A549 (cell line): ENCODE measurements around the gene GLS. TPM values are rescaled to one million over a fixed set of nuclear protein-coding genes. Genes with fewer than 3 reads are reported as not detected.

Experiments used
- ATAC-seq, 2 experiments: fragments of 200-7000 bp in 1 of 2; fragments of >200 bp in 1 of 2; cut with Nextera tagmentation in 1 of 2; cut with Tn5 transposase in 1 of 2; 3 replicates each; pipeline versions ENCODE4 v1.8.0 to v1.9.1; 2018 to 2020; ENCODE audit warnings: mild to moderate bottlenecking in 1 of 2, moderate library complexity in 1 of 2
- CTCF ChIA-PET: fragments of 300-600 bp; sonication (Branson Sonifier 250); formaldehyde crosslinking; extraction: SDS; loops from one replicate; lab custom pipeline; 2021; ENCODE audit warnings: antibody characterized with exemption, inconsistent platforms; lab: Yijun Ruan, JAX
- POLR2A ChIA-PET: fragments of 350-600 bp; formaldehyde crosslinking; extraction: SDS; loops from one replicate; lab custom pipeline; 2021; ENCODE audit warnings: antibody characterized with exemption, inconsistent platforms; lab: Yijun Ruan, JAX
- DNase-seq, 2 experiments: peaks; one replicate each; pipeline versions ENCODE4 v3.0.0 to v3.0.0-alpha.2; 2011 to 2016; ENCODE audit warnings: low read depth in 1 of 2, low spot score in 1 of 2
- FAIRE-seq: peaks from 2 replicates; lab custom pipeline; 2011; peaks lifted over from hg19 to GRCh38; lab: Jason Lieb, UNC
- H3K27ac ChIP-seq, 2 experiments: fragments of >200 bp; sonication (Bioruptor Twin); formaldehyde crosslinking; 3 replicates each; pipeline ENCODE4 v1.5.1; 2016 to 2017
- H3K4me1 ChIP-seq: fragments of >200 bp; sonication (Bioruptor Twin); formaldehyde crosslinking; 3 replicates; pipeline ENCODE4 v1.6.1; 2016
- H3K4me2 ChIP-seq: fragments of >200 bp; sonication (Bioruptor Twin); formaldehyde crosslinking; 3 replicates; pipeline ENCODE4 v1.6.1; 2016
- H3K4me3 ChIP-seq: fragments of >200 bp; sonication (Bioruptor Twin); formaldehyde crosslinking; 3 replicates; pipeline ENCODE4 v1.5.1; 2016
- H3K9me3 ChIP-seq: fragments of >200 bp; sonication (Bioruptor Twin); formaldehyde crosslinking; 3 replicates; pipeline ENCODE4 v1.6.1; 2016
- BCL3 ChIP-seq: fragments of >200 bp; sonication (Bioruptor Twin); formaldehyde crosslinking; IDR thresholded peaks from 3 replicates; pipeline ENCODE4 v1.6.1; 2016
- CHD4 ChIP-seq: fragments of 200-600 bp; sonication (generic); IDR thresholded peaks from 2 replicates; pipeline ENCODE4 v1.6.1; 2016; ENCODE audit warnings: antibody characterized with exemption, mild to moderate bottlenecking, borderline replicate concordance
- EHF ChIP-seq: fragments of 250-450 bp; sonication (Bioruptor Pico); IDR thresholded peaks from 2 replicates; pipeline ENCODE4 v1.5.0; 2020; ENCODE audit warnings: mild to moderate bottlenecking
- GATA3 ChIP-seq: IDR thresholded peaks from 2 replicates; pipeline ENCODE4 v1.6.1; 2012; ENCODE audit warnings: borderline replicate concordance
- HDAC2 ChIP-seq: fragments of 200-600 bp; sonication (generic); IDR thresholded peaks from 2 replicates; pipeline ENCODE4 v1.6.1; 2016
- HES2 ChIP-seq: fragments of >200 bp; sonication (Bioruptor Twin); formaldehyde crosslinking; IDR thresholded peaks from 2 replicates; pipeline ENCODE4 v1.6.1; 2016
- KDM5A ChIP-seq: fragments of 200-600 bp; sonication (generic); IDR thresholded peaks from 2 replicates; pipeline ENCODE4 v1.6.1; 2016; ENCODE audit warnings: antibody characterized with exemption, mild to moderate bottlenecking
- MAX ChIP-seq: IDR thresholded peaks from 2 replicates; pipeline ENCODE4 v1.6.1; 2012
- MAZ ChIP-seq: fragments of 150-350 bp; IDR thresholded peaks from 2 replicates; pipeline ENCODE4 v1.6.1; 2014; ENCODE audit warnings: antibody characterized with exemption, low read depth, low read length, borderline replicate concordance
- NFE2L2 ChIP-seq: fragments of 150-350 bp; conservative IDR thresholded peaks from 2 replicates; pipeline ENCODE4 v1.6.1; 2014; ENCODE audit warnings: low read length
- NPAS2 ChIP-seq: fragments of 250-450 bp; sonication (Bioruptor Pico); IDR thresholded peaks from 2 replicates; pipeline ENCODE4 v1.8.0; 2022; ENCODE audit warnings: mild to moderate bottlenecking, moderate library complexity, borderline replicate concordance
- NR3C1 ChIP-seq: fragments of >200 bp; sonication (Bioruptor Twin); formaldehyde crosslinking; IDR thresholded peaks from 3 replicates; pipeline ENCODE4 v1.6.1; 2017
- RFX5 ChIP-seq: fragments of 450-650 bp; IDR thresholded peaks from 2 replicates; pipeline ENCODE4 v1.7.1; 2014; ENCODE audit warnings: antibody characterized with exemption, mild to moderate bottlenecking, moderate library complexity
- RNF2 ChIP-seq: fragments of 200-600 bp; sonication (generic); IDR thresholded peaks from 2 replicates; pipeline ENCODE4 v1.6.1; 2016; ENCODE audit warnings: low read depth, mild to moderate bottlenecking, antibody characterized with exemption, moderate library complexity, borderline replicate concordance
- SMC3 ChIP-seq: fragments of >200 bp; sonication (Bioruptor Twin); formaldehyde crosslinking; IDR thresholded peaks from 3 replicates; pipeline ENCODE4 v1.6.1; 2018; ENCODE audit warnings: inconsistent platforms
- SREBF2 ChIP-seq: fragments of 450-650 bp; IDR thresholded peaks from 2 replicates; pipeline ENCODE4 v1.6.1; 2014; ENCODE audit warnings: mild to moderate bottlenecking, moderate library complexity
- TFCP2L1 ChIP-seq: fragments of 250-450 bp; sonication (Bioruptor Pico); IDR thresholded peaks from 2 replicates; pipeline ENCODE4 v1.5.0; 2021; ENCODE audit warnings: mild to moderate bottlenecking
- TP53 ChIP-seq: fragments of 250-450 bp; sonication (Bioruptor Pico); IDR thresholded peaks from 2 replicates; pipeline ENCODE4 v1.5.0; 2021; ENCODE audit warnings: mild to moderate bottlenecking, moderate library complexity
- ZFP36 ChIP-seq: fragments of 450-650 bp; IDR thresholded peaks from 2 replicates; pipeline ENCODE4 v1.6.1; 2014; ENCODE audit warnings: borderline replicate concordance; ENCODE audit not compliant: partially characterized antibody
- ZNF302 ChIP-seq: fragments of 250-450 bp; sonication (Bioruptor Pico); IDR thresholded peaks from 2 replicates; pipeline ENCODE4 v1.9.0; 2021; ENCODE audit warnings: inconsistent platforms, mild to moderate bottlenecking, moderate library complexity
- WGBS: methylation state at CpG from one replicate; pipeline ENCODE4 v1.1.6; 2017; ENCODE audit errors: missing lambda C conversion rate; 5-methylcytosine and 5-hydroxymethylcytosine counted together
- polyA plus RNA-seq, 4 experiments: library from polyadenylated mRNA; depleted of rRNA in 3 of 4; stranded (reverse); fragments of >200 nt; fragmentation: RNase III in 1 of 4; extraction: RNeasy Plus Mini Kit Qiagen cat#74134 plus additional on column Dnase treatment in 1 of 4; gene quantifications; 2 replicates in 3 of 4; 3 replicates in 1 of 4; pipeline ENCODE4 v1.2.3, GENCODE V29; 2011 to 2017
- TF ChIP-seq, protein P1 (sequence below): fragments of 250-450 bp; sonication (Bioruptor Pico); IDR thresholded peaks from 2 replicates; pipeline ENCODE4 v1.5.0; 2020; ENCODE audit warnings: low read depth, mild to moderate bottlenecking, moderate library complexity
- TF ChIP-seq, protein P2 (sequence below): fragments of 450-650 bp; IDR thresholded peaks from 2 replicates; pipeline ENCODE4 v1.6.1; 2014; ENCODE audit warnings: antibody characterized with exemption

The GLS gene
- polyA plus RNA-seq, 2 of the 4 experiments (the other 2 are of a cell fraction): 269 to 321 TPM

- ChIA-PET CTCF (interaction anchor here (0.6 kb wide), 1 partner anchor 15 kb away, joined by 3 read pairs; no protein-coding TSS in a partner anchor), POLR2A (no interaction called here)
- no peak overlapping the region for H3K27ac ChIP-seq
- TF ChIP-seq BCL3 (no peak), SREBF2 (no peak), HES2 (no peak), HDAC2 (no peak), SMC3 (no peak), CHD4 (no peak), NR3C1 (no peak), ZNF302 (CRISPR knock-in tag) (no peak), RFX5 (no peak), TFCP2L1 (CRISPR knock-in tag) (no peak), EHF (no peak)
- TF ChIP-seq, protein P1, sequence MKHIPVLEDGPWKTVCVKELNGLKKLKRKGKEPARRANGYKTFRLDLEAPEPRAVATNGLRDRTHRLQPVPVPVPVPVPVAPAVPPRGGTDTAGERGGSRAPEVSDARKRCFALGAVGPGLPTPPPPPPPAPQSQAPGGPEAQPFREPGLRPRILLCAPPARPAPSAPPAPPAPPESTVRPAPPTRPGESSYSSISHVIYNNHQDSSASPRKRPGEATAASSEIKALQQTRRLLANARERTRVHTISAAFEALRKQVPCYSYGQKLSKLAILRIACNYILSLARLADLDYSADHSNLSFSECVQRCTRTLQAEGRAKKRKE (CRISPR knock-in tag): no peak
- TF ChIP-seq, protein P2, sequence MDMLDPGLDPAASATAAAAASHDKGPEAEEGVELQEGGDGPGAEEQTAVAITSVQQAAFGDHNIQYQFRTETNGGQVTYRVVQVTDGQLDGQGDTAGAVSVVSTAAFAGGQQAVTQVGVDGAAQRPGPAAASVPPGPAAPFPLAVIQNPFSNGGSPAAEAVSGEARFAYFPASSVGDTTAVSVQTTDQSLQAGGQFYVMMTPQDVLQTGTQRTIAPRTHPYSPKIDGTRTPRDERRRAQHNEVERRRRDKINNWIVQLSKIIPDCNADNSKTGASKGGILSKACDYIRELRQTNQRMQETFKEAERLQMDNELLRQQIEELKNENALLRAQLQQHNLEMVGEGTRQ: no peak
- no peaks in the 10 kb centered on the region for H3K4me1 ChIP-seq
- 77% methylated on average over 5 of the region's 5 CpGs for WGBS
- DNase-seq (no peak), FAIRE-seq (no peak), ATAC-seq (peak in 1 of 2 experiments; percentile 8; a peak in 2 of 6 replicates)
- no peaks in the 10 kb centered on the region for H3K9me3 ChIP-seq
- H3K4me2 ChIP-seq: no peak overlapping the region
- H3K4me3 ChIP-seq: no peak overlapping the region
Measured at GRCh38 chr2:190970873-190971506, 90.4 kb downstream of the GLS start.

GRCh38 chr2:190972213-190972612 lies 91.6 kb downstream of the GLS start:
- FAIRE-seq: no peak

More at GRCh38 chr2:190972213-190972612, 91.6 kb downstream of the GLS start:
- Histone ChIP-seq H3K4me2 (no peak overlapping the region), H3K27ac (no peak overlapping the region), H3K4me3 (no peak overlapping the region), H3K9me3 (no peaks in the 10 kb centered on the region), H3K4me1 (no peaks in the 10 kb centered on the region)
- ChIA-PET POLR2A (no interaction called here), CTCF (interaction anchor here (0.6 kb wide), 1 partner anchor 10 kb away, joined by 3 read pairs; no protein-coding TSS in a partner anchor)
- ATAC-seq: no peak
- no peak for TF ChIP-seq NFE2L2
- no peak for TF ChIP-seq ZFP36
- TF ChIP-seq NPAS2 (CRISPR knock-in tag): no peak
- TF ChIP-seq SREBF2: no peak
- no peak for TF ChIP-seq MAX
- TF ChIP-seq, protein P2: no peak
- no peak for TF ChIP-seq NR3C1
- no peak for TF ChIP-seq BCL3
- TF ChIP-seq GATA3: no peak
- no peak for TF ChIP-seq RNF2
- no peak for TF ChIP-seq KDM5A
- no peak for TF ChIP-seq MAZ
- no peak for TF ChIP-seq TP53
- TF ChIP-seq HDAC2: no peak
- TF ChIP-seq HES2: no peak
- TF ChIP-seq SMC3: no peak
- 97% methylated on average over 2 of the region's 2 CpGs for WGBS
- no peak for DNase-seq
